GM18499 (cell line): ENCODE results near the gene CFAP161.
"Not testable (repeated sequence)": the region's sequence is repeated elsewhere in the genome, so short reads cannot be mapped to it uniquely, and the experiment has no call there.

Experiments used
- ATAC-seq: cut with Tn5 transposase; IDR thresholded peaks from one replicate; pipeline ENCODE4 v1.9.1; 2021; ENCODE audit warnings: moderate number of reproducible peaks; ENCODE audit not compliant: insufficient read depth, unreplicated experiment

The CFAP161 gene

GRCh38 chr15:81106560-81106959 is 27.5 kb upstream of the CFAP161 start:
- ATAC-seq: no peak

GRCh38 chr15:81107889-81108288 is 26.2 kb upstream of the CFAP161 start:
- ATAC-seq: no peak

- no peak for ATAC-seq
These were observed 25.6 kb upstream of the CFAP161 start for GRCh38 chr15:81108427-81108826.

GRCh38 chr15:81111018-81111417 is 23.1 kb upstream of the CFAP161 start:
- ATAC-seq: no peak

GRCh38 chr15:81111510-81112470 is 22.3 kb upstream of the CFAP161 start:
- peak; percentile 66 for ATAC-seq

- ATAC-seq: no peak
These were observed 20.8 kb upstream of the CFAP161 start for GRCh38 chr15:81113204-81113657.

GRCh38 chr15:81113861-81114291 is 20.2 kb upstream of the CFAP161 start:
- ATAC-seq: no peak

- ATAC-seq: no peak
These were observed 18.8 kb upstream of the CFAP161 start for GRCh38 chr15:81115054-81115939.

GRCh38 chr15:81117136-81117535 is 16.9 kb upstream of the CFAP161 start:
- no peak for ATAC-seq

- ATAC-seq: no peak
These were observed 16.5 kb upstream of the CFAP161 start for GRCh38 chr15:81117581-81117980.

GRCh38 chr15:81118361-81118760 is 15.7 kb upstream of the CFAP161 start:
- no peak for ATAC-seq

- ATAC-seq: no peak
These were observed 14.0 kb upstream of the CFAP161 start for GRCh38 chr15:81120069-81120468.

- no peak for ATAC-seq
These were observed 7.2 kb upstream of the CFAP161 start for GRCh38 chr15:81126892-81127291.

- not testable (repeated sequence) for ATAC-seq
These were observed 7.4 kb downstream of the CFAP161 start for GRCh38 chr15:81141478-81141877.

GRCh38 chr15:81146006-81146405 is 11.9 kb downstream of the CFAP161 start:
- no peak for ATAC-seq

GRCh38 chr15:81146466-81146865 is 12.4 kb downstream of the CFAP161 start:
- no peak for ATAC-seq

GRCh38 chr15:81151389-81151788 is 17.3 kb downstream of the CFAP161 start:
- ATAC-seq: no peak

- ATAC-seq: no peak
These were observed 18.3 kb downstream of the CFAP161 start for GRCh38 chr15:81152339-81152738.

GRCh38 chr15:81152799-81153198 is 18.7 kb downstream of the CFAP161 start:
- no peak for ATAC-seq

- ATAC-seq: no peak
These were observed 21.5 kb downstream of the CFAP161 start for GRCh38 chr15:81155375-81156218.
